Activated CD4-positive, alpha-beta T cell treated with anti-CD3 and anti-CD28 coated beads for 48 hours (primary cell): Measurements from ENCODE around the gene FGF5.
"Not testable (repeated sequence)": the region's sequence is repeated elsewhere in the genome, so short reads cannot be mapped to it uniquely, and the experiment has no call there.

Experiments used
- DNase-seq: peaks from one replicate; pipeline ENCODE4 v3.0.0-alpha.2; 2020

FGF5 gene, protein sequence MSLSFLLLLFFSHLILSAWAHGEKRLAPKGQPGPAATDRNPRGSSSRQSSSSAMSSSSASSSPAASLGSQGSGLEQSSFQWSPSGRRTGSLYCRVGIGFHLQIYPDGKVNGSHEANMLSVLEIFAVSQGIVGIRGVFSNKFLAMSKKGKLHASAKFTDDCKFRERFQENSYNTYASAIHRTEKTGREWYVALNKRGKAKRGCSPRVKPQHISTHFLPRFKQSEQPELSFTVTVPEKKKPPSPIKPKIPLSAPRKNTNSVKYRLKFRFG

GRCh38 chr4:80266253-80266901 lies at the start of gene FGF5:
Gene FGF5 (plus strand): TSS chr4:80266664. CDS start chr4:80266825, 161 bp downstream.
- peak; percentile 56 for DNase-seq

DNA sequence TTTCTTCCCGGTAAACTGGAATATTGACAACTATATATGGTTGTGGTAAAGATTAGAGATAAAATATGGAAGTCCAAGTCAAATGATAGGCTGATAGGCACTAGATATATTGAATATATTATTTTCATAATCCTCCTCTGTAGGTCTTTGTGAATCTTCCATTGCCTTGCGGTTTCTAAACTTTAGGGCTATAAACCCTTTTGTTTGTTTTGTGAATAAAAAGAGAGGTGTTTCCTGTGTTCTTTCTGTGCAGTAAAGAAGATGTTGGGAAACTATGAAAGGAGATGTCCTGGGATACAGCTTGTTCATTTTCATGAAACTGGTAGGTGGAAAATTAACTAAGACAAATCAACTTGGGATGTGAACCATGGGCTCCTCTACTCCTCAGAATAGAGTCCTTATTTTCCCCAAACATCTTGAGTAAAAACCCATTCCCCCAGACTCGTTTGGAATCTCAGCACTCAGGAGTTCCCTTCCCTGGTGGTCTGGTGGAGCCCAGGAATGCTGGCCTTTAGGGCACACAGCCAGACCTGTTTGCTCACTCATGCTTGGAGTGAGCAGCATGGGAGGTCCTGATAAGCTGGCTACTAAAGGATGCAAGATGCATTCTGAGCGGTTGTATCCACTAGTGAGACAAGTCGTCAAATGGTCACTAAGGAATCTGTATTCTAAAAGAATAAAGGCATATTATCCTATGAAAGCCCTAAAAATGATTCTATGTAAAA lies 47.0 kb upstream of the FGF5 start:
- no peak for DNase-seq

DNA sequence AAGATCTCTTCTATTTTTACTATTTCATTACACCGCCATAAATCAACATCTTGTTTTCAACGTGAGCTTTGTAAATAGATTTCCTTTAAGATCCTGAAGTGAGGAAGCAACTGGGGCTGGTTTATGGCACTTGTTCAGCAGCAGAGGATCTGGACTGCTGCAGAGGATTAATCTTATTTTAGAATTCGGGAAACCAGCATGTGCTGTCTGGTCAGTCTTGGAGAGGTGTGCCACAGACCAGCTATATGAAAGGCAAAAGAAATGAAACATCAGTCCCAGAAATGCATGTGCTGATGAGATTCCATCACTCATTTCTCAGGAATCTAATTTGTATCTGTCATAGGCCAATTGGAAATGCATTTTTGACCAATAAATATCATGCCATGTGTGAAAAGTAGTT lies 45.8 kb upstream of the FGF5 start:
- no peak for DNase-seq

GRCh38 chr4:80221161-80221560 lies 45.3 kb upstream of the FGF5 start:
- DNase-seq: no peak

DNA sequence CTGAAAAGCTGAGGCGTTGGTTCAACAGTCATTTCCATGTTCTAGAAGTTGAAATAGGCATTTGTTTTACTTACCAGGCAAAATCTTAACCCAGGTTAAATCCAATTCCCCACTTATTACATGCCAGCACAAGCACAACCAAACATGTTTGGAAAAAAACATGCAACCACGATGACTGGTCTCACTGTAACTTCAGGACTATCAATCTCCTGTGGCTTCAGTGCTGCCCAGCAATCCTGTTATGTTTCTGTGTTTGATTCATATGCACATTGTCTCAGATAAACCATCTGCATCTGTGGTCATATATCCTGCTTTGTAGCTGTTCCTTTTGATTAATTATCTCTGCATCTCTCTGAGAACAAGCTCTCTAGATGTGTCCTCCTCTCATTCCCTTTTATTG lies 40.9 kb upstream of the FGF5 start:
- no peak for DNase-seq

DNA sequence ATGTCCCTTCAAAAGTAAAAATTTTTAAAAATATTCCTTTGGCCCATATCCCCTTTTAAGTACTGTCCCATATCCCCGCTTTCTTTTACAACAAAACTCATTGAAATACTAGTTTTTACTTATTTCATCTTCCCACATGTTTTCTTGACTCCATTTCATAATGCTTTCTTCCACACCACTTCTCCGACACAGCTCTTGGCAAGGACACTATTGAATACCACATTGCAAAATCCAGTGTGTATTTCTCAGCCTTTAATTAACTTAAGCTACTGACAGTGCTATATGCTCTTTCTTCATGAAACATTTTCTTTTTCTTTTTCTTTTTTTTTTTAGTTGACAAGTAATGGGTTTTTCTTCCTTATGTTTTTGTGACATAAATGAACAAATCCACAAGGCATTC lies 40.4 kb upstream of the FGF5 start:
- no peak for DNase-seq

GRCh38 chr4:80228460-80228859 lies 38.0 kb upstream of the FGF5 start:
- no peak for DNase-seq

DNA sequence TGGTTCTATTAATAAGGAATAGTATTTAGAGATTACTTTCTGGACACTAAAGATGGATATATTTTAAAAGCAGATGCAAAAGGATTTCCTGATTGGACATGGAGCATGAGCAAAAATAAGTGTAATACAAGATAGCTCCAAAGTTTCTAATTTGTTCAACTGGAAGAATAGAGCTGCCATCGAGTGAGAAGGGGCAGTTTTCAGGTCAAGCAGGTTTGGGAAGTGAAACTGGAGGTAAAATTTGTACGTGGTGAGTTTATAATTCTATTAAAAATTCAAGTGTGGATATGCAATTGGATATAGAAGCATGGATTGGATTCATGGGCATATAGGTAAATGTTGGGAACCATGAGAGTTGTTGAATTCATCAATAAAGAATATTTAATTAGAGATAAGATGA lies 37.3 kb upstream of the FGF5 start:
- no peak for DNase-seq

DNA sequence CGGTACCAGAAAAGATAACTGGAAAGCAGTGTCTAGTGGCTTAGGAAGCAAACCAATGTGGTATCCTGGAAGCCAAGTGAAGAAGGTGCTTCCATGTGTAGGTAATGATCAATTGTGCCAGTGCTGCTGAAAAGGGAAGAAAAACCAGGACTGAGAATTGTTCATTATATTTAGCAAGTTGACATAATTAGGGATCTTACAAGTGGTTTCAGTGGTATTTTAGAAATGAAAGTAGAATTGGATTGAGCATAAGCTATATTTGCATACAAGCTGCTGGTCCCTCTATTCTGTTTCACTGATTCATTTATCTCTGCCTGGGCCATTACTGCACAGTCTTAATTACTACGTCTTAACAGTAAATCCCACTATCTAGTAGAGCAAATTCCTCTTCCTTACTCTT lies 36.9 kb upstream of the FGF5 start:
- DNase-seq: no peak

- no peak for DNase-seq
These were observed 35.3 kb upstream of the FGF5 start for GRCh38 chr4:80231180-80231579.

- no peak for DNase-seq
These were observed 33.6 kb upstream of the FGF5 start for GRCh38 chr4:80232707-80233370.

DNA sequence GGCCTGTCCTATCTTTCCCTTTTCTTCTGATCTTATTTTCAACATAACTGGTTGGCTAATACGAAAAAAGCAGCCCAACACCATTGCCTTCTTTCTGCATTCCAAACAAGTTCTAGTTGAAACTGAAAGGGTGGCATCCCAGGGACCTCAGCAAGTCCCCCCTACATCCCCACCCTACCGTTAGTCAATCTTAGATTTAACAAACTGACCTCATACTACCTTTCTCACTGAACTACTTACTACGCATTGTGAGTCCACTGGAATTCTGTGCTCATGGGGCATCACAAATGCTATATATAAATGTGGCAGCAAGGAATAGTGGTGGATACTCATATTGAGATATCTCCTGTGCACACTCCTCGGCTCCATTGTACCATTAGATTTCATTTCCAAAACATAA lies 33.1 kb upstream of the FGF5 start:
- DNase-seq: no peak

DNA sequence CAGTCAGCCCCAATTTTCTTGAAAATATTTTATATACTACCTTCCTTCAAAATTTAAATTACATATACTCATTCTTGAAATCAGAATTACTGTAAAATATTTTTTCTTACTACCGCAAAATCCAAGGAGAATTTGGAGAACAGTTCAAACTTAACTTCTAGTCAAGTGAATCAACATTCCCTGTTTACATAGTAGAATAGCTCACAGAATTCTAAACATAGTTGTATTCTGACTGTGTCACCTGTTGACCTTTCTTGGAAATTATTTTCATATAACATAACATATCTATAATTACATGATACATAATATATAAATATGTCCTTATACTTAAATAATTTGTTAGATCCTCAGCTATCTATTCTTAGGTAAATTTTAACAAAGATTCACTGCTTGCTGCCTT lies 31.0 kb upstream of the FGF5 start:
- no peak for DNase-seq

GRCh38 chr4:80237992-80238391 lies 28.5 kb upstream of the FGF5 start:
- DNase-seq: no peak

DNA sequence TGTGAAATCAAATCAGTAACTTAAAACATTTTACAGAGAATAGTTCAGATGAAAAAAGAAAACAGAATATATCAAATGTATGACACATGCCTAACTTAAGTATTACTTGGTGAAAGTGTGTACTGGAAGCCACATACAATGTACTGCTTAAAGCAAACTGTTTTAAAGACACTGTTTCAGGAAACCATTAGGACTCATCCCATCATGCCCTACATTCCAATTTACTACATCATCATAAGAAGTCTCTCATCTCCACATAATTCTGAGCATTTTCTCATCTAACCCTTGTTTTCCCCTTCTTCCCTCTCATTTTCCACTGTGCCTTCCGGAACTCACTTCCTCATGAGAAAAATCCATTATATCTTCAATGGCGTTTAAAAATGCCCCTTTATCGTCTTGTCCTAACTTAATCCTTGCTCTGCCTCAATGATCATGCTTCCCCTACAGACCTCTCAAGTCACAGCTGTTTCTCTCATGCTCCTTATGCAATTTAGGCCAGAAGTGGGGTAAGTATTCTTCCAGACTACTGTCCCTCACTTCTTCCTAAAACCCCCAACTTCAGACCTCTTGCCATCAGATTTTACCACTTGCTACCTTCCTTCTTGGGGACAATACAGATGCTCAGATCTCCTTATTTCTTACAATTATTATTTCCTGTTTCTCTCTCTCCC lies 26.8 kb upstream of the FGF5 start:
- DNase-seq: no peak

- no peak for DNase-seq
These were observed 25.5 kb upstream of the FGF5 start for GRCh38 chr4:80240976-80241375.

DNA sequence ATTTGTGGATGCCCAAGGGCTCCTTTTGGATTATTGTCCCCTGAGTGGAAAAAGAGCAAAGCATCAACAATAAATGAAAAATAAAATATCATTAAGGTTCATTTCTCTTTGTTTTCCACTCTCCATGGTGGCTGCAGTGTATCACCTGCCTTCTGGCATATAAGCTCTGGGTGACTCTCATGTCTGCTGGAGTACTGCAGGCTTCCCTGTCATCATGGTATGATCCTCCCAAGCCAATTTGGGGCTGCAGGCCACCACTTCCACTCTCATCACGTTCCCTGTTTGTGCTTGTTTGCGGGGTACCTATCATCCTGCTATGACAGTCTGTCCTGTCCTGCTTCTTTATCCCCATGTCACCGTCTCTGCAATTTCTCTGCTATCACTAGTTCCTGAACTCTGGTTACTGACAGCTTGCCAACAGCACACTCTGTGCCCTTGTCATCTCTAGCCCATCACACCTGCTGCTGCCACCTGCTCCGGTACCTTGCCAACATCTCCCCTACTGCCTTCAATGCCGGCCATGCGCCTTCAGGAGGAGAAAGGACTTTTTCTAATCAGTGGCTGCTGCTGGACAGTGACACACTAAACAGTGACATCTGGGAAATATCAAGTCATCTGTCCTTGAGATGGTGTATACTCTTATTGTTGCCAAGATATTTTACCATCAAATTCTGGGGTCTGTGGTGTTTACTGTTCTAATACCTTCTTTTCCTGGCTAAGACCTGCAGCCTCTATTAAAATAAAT lies 23.0 kb upstream of the FGF5 start:
- DNase-seq: no peak

DNA sequence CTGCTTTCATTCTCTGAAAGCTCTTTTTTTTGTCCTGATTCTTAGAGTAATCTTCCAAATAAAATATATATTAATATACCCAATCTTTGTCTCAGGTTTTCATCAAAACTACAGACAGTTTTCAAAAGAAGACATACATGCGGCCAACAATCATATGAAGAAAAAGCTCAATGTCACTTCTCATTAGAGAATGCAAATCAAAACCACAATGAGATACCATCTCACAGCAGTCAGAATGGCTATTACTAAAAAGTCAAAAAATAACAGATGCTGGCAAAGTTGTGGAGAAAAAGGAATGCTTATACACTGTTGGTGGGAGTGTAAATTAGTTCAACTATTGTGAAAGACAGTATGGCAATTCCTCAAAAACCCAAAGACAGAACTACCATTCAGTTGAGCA lies 19.0 kb upstream of the FGF5 start:
- DNase-seq: not testable (repeated sequence)

- DNase-seq: no peak
These were observed 17.3 kb upstream of the FGF5 start for GRCh38 chr4:80249144-80249543.

GRCh38 chr4:80252427-80252826 lies 14.0 kb upstream of the FGF5 start:
- no peak for DNase-seq

DNA sequence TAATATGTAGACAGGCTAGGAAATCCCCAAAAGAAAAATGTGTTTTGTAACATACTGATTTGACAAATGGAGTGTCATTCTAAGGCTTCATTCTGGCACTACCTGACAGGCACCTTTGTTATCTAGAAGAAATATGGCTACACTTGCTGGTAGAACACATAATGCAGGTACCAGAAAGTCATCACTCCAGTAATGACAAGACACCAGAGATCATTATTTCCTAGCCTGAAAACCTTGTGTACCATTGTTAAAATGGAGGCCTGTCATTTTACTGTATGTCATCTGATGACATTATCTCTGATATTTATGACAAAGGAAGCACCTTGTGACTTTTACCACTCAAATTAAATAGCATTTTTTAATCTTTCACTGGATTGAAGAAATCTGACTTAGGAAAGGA lies 13.5 kb upstream of the FGF5 start:
- DNase-seq: no peak

GRCh38 chr4:80253510-80253909 lies 13.0 kb upstream of the FGF5 start:
- DNase-seq: no peak
